Upper lobe of left lung (tissue), 6 donors: ENCODE measurements around the gene GPR42. TPM values are rescaled to one million over a fixed set of nuclear protein-coding genes. Genes with fewer than 3 reads are reported as not detected.

Experiments used
- ATAC-seq, 2 donors: fragments of 200-7000 bp; cut with Tn5 transposase; one replicate each; pipeline ENCODE4 v1.9.1; 2022; ENCODE audit warnings: mild to moderate bottlenecking in 2 of 2, moderate library complexity in 2 of 2; ENCODE audit not compliant: low FRiP score in 2 of 2
- DNase-seq, 2 donors: peaks; one replicate each; pipeline ENCODE4 v3.0.0-alpha.2; 2019 to 2020
- H3K27ac ChIP-seq, 4 donors: fragments of 200-600 bp; sonication (generic); one replicate each; pipeline ENCODE4 v1.5.1; 2016 to 2019
- H3K27me3 ChIP-seq, 4 donors: fragments of 200-600 bp; sonication (generic); one replicate each; pipeline ENCODE4 v1.5.1; 2017 to 2019
- H3K36me3 ChIP-seq, 4 donors: fragments of 200-600 bp; sonication (generic); one replicate each; pipeline ENCODE4 v1.5.1; 2016 to 2019
- H3K4me1 ChIP-seq, 4 donors: fragments of 200-600 bp; sonication (generic); one replicate each; pipeline ENCODE4 v1.5.1; 2018 to 2019
- H3K4me3 ChIP-seq, 4 donors: fragments of 200-600 bp; sonication (generic); one replicate each; pipeline ENCODE4 v1.5.1; 2017 to 2019; ENCODE audit warnings: mild to moderate bottlenecking in 2 of 4, moderate library complexity in 1 of 4
- H3K9me3 ChIP-seq, 4 donors: fragments of 200-600 bp; sonication (generic); one replicate each; pipeline ENCODE4 v1.5.1; 2018 to 2019
- CTCF ChIP-seq, 6 experiments: fragments of 450-650 bp in 4 of 6; fragments of 200-600 bp in 2 of 6; sonication (generic) in 2 of 6; IDR thresholded peaks; one replicate each; pipeline ENCODE4 v1.5.1; 2016 to 2019; ENCODE audit warnings: antibody characterized with exemption in 6 of 6
- EP300 ChIP-seq, 4 donors: sonication (generic); formaldehyde crosslinking; IDR thresholded peaks; one replicate each; pipeline ENCODE4 v1.5.1; 2017; ENCODE audit warnings: antibody characterized with exemption in 4 of 4, control low read depth in 2 of 4
- POLR2A ChIP-seq, 4 donors: fragments of 450-650 bp; IDR thresholded peaks; one replicate each; pipeline ENCODE4 v1.5.1; 2016 to 2017; ENCODE audit warnings: antibody characterized with exemption in 4 of 4, mild to moderate bottlenecking in 2 of 4
- POLR2AphosphoS5 ChIP-seq, 2 donors: sonication (generic); formaldehyde crosslinking; IDR thresholded peaks; one replicate each; pipeline ENCODE4 v1.5.1; 2017; ENCODE audit warnings: antibody characterized with exemption in 2 of 2
- WGBS, 2 donors: methylation state at CpG; one replicate each; pipeline ENCODE4 v1.1.5; 2017 to 2018; 5-methylcytosine and 5-hydroxymethylcytosine counted together
- total RNA-seq, 6 donors: library from RNA; depleted of rRNA in 4 of 6; stranded (reverse); fragments of >200 nt in 4 of 6; gene quantifications; one replicate each; pipeline versions ENCODE4 v1.1.0 to v1.2.1, GENCODE V29; 2016 to 2021
- donor health status: DM: no; HTN: no; CAD: no; lungs with moderate emphysema.
- donor health status: DM: no; HTN: yes; CAD: no; lungs with severe emphysema.

Gene GPR42
- total RNA-seq, 6 donors from 2014 or later, result 0.14 to 0.17 TPM; not detected in 4

GRCh38 chr19:35363001-35363590 lies 7.8 kb upstream of the GPR42 start:
- TF ChIP-seq CTCF (IDR thresholded peaks at IDR 0.05) (no peak), EP300 (IDR thresholded peaks at IDR 0.05) (no peak), POLR2A (IDR thresholded peaks at IDR 0.05) (no peak), POLR2AphosphoS5 (IDR thresholded peaks at IDR 0.05) (no peak)
- Histone ChIP-seq H3K27me3 (no peaks in the 10 kb centered on the region), H3K4me3 (no peak overlapping the region), H3K9me3 (no peaks in the 10 kb centered on the region), H3K27ac (no peak overlapping the region), H3K4me1 (peaks cover 0 to 3% (median 1%) of the 10 kb centered on the region in 4 donors), H3K36me3 (no peaks in the 10 kb centered on the region)
- DNase-seq (no peak), ATAC-seq (no peak)
- WGBS, 2 donors, result 90 to 92% methylated on average over 7 to 9 of the region's 11 CpGs

GRCh38 chr19:35363711-35364425 lies 7.0 kb upstream of the GPR42 start:
- ATAC-seq (no peak), DNase-seq (no peak)
- H3K4me1 ChIP-seq, result no peaks in the 10 kb centered on the region
- TF ChIP-seq EP300 (IDR thresholded peaks at IDR 0.05) (no peak), CTCF (IDR thresholded peaks at IDR 0.05) (no peak), POLR2AphosphoS5 (IDR thresholded peaks at IDR 0.05) (no peak), POLR2A (IDR thresholded peaks at IDR 0.05) (no peak)
- WGBS, 2 donors, result 80 to 86% methylated on average over 4 to 19 of the region's 19 CpGs
- no peak overlapping the region for H3K4me3 ChIP-seq
- H3K9me3 ChIP-seq, result no peaks in the 10 kb centered on the region
- H3K36me3 ChIP-seq, result no peaks in the 10 kb centered on the region
- no peak overlapping the region for H3K27ac ChIP-seq
- no peaks in the 10 kb centered on the region for H3K27me3 ChIP-seq

GRCh38 chr19:35365303-35365702 lies 5.6 kb upstream of the GPR42 start:
- Histone ChIP-seq H3K27ac (no peak overlapping the region), H3K4me1 (no peaks in the 10 kb centered on the region), H3K4me3 (no peak overlapping the region), H3K36me3 (no peaks in the 10 kb centered on the region), H3K9me3 (no peaks in the 10 kb centered on the region), H3K27me3 (no peaks in the 10 kb centered on the region)
- ATAC-seq, result no peak
- TF ChIP-seq POLR2AphosphoS5 (IDR thresholded peaks at IDR 0.05), result no peak
- TF ChIP-seq EP300 (IDR thresholded peaks at IDR 0.05), result no peak
- TF ChIP-seq CTCF (IDR thresholded peaks at IDR 0.05), result no peak
- TF ChIP-seq POLR2A (IDR thresholded peaks at IDR 0.05), result no peak
- peak in 1 of 2 donors; percentile 58 for DNase-seq
- 81% methylated on average over 4 of the region's 4 CpGs; no CpG with 5 or more reads in 1 of the 2 donors for WGBS, 2 donors

- no peaks in the 10 kb centered on the region for H3K36me3 ChIP-seq
- TF ChIP-seq CTCF (IDR thresholded peaks at IDR 0.05) (no peak), POLR2AphosphoS5 (IDR thresholded peaks at IDR 0.05) (no peak), POLR2A (IDR thresholded peaks at IDR 0.05) (no peak), EP300 (IDR thresholded peaks at IDR 0.05) (no peak)
- ATAC-seq, result no peak
Observed at GRCh38 chr19:35368378-35368777, 2.5 kb upstream of the GPR42 start.

More at GRCh38 chr19:35368378-35368777, 2.5 kb upstream of the GPR42 start:
- Histone ChIP-seq H3K27me3 (no peaks in the 10 kb centered on the region), H3K27ac (no peak overlapping the region), H3K9me3 (no peaks in the 10 kb centered on the region), H3K4me3 (no peak overlapping the region), H3K4me1 (no peaks in the 10 kb centered on the region)
- 63 to 69% methylated on average over 1 of the region's 1 CpG for WGBS, 2 donors
- no peak for DNase-seq
